GM10847 (cell line): ENCODE results near the gene IQCC.

Experiments used
- POLR2A ChIP-seq: IDR thresholded peaks from 2 replicates; pipeline ENCODE4 v1.6.1; 2011; ENCODE audit not compliant: insufficient read length; ENCODE audit errors: extremely low read depth

IQCC gene

GRCh38 chr1:32192220-32192948, 13.1 kb upstream of the IQCC start:
- TF ChIP-seq POLR2A, result no peak

- TF ChIP-seq POLR2A, result no peak
Observed at GRCh38 chr1:32194984-32195383, 10.5 kb upstream of the IQCC start.

GRCh38 chr1:32195531-32195930, 9.9 kb upstream of the IQCC start:
- TF ChIP-seq POLR2A, result no peak

GRCh38 chr1:32195972-32196823, 9.3 kb upstream of the IQCC start:
- no peak for TF ChIP-seq POLR2A

GRCh38 chr1:32197074-32197473, 8.4 kb upstream of the IQCC start:
- TF ChIP-seq POLR2A, result no peak

- no peak for TF ChIP-seq POLR2A
Observed at GRCh38 chr1:32197837-32198236, 7.6 kb upstream of the IQCC start.

GRCh38 chr1:32198237-32199042, 7.0 kb upstream of the IQCC start:
- no peak for TF ChIP-seq POLR2A

GRCh38 chr1:32199043-32199716, 6.3 kb upstream of the IQCC start:
- no peak for TF ChIP-seq POLR2A

GRCh38 chr1:32199717-32200072, 5.8 kb upstream of the IQCC start:
- no peak for TF ChIP-seq POLR2A

GRCh38 chr1:32200226-32201010, 5.1 kb upstream of the IQCC start, which contains the start of gene CCDC28B:
Gene CCDC28B, plus strand, starts transcription at chr1:32200595. Its CDS starts 1,341 bp downstream, at chr1:32201936.
- TF ChIP-seq POLR2A, result no peak

- TF ChIP-seq POLR2A, result peak; percentile 10
Observed at GRCh38 chr1:32201011-32201855, 4.2 kb upstream of the IQCC start.

GRCh38 chr1:32204943-32205361, 519 bp upstream of the IQCC start:
- TF ChIP-seq POLR2A, result no peak

- TF ChIP-seq POLR2A, result no peak
Observed at GRCh38 chr1:32208469-32208868, 3.0 kb downstream of the IQCC start.
